22Rv1 (cell line): Measurements from ENCODE around the gene PFKFB3.

Source experiments
- CTCF ChIP-seq: fragments of 450-650 bp; IDR thresholded peaks from 2 replicates; pipeline ENCODE4 v1.5.1; 2017; ENCODE audit warnings: mild to moderate bottlenecking
- ZFX ChIP-seq: fragments of 450-650 bp; IDR thresholded peaks from 2 replicates; pipeline ENCODE4 v1.6.1; 2017; ENCODE audit warnings: antibody characterized with exemption, borderline replicate concordance

GRCh38 chr10:6181249-6181648 is 21.5 kb upstream of the PFKFB3 start:
- TF ChIP-seq CTCF = no peak
- no peak for TF ChIP-seq ZFX
